Mesenchymal stem cell (in vitro differentiated cells and primary cell): ENCODE results near the gene PBX1.
A peak's percentile ranks its signal among the peaks of the same experiment; 100 is the strongest.
"Not testable (repeated sequence)": the region's sequence is repeated elsewhere in the genome, so short reads cannot be mapped to it uniquely, and the experiment has no call there.

Experiments used
- DNase-seq: peaks from one replicate; pipeline ENCODE4 v3.0.0-alpha.2; 2013
- H2AFZ ChIP-seq: one replicate; pipeline ENCODE4 v1.6.1; 2013; ENCODE audit warnings: low read depth, mild to moderate bottlenecking, control low read depth, inconsistent platforms, low read length, moderate library complexity
- H2AK5ac ChIP-seq: 2 replicates; pipeline ENCODE4 v1.6.1; 2013; ENCODE audit warnings: low read length, moderate library complexity, mild to moderate bottlenecking, inconsistent platforms; ENCODE audit not compliant: severe bottlenecking
- H2BK120ac ChIP-seq: one replicate; pipeline ENCODE4 v1.6.1; 2013; ENCODE audit warnings: low read depth, mild to moderate bottlenecking, inconsistent platforms, low read length, moderate library complexity
- H2BK12ac ChIP-seq, 2 experiments: one replicate each; pipeline ENCODE4 v1.6.1; 2013; ENCODE audit warnings: inconsistent platforms in 2 of 2, low read length in 2 of 2, mild to moderate bottlenecking in 2 of 2, moderate library complexity in 2 of 2, control low read depth in 1 of 2
- H2BK15ac ChIP-seq: one replicate; pipeline ENCODE4 v1.6.1; 2013; ENCODE audit warnings: mild to moderate bottlenecking, low read depth, inconsistent platforms; ENCODE audit not compliant: poor library complexity, severe bottlenecking
- H2BK5ac ChIP-seq: 2 replicates; pipeline ENCODE4 v1.6.1; 2013; ENCODE audit warnings: low read depth, mild to moderate bottlenecking, low read length, control low read depth, inconsistent platforms; ENCODE audit not compliant: poor library complexity, severe bottlenecking
- H3K14ac ChIP-seq, 2 experiments: one replicate each; pipeline ENCODE4 v1.6.1; 2013; ENCODE audit warnings: inconsistent platforms in 2 of 2, low read length in 2 of 2, control low read depth in 1 of 2, mild to moderate bottlenecking in 1 of 2, moderate library complexity in 1 of 2
- H3K18ac ChIP-seq, 2 experiments: one replicate each; pipeline ENCODE4 v1.6.1; 2013; ENCODE audit warnings: inconsistent platforms in 2 of 2, low read length in 2 of 2, control low read depth in 1 of 2, low read depth in 1 of 2, mild to moderate bottlenecking in 1 of 2
- H3K23ac ChIP-seq, 2 experiments: one replicate each; pipeline ENCODE4 v1.6.1; 2013; ENCODE audit warnings: inconsistent platforms in 2 of 2, low read length in 2 of 2, mild to moderate bottlenecking in 2 of 2, moderate library complexity in 2 of 2, control low read depth in 1 of 2
- H3K27ac ChIP-seq: 2 replicates; pipeline ENCODE4 v1.5.1; 2013; ENCODE audit warnings: mild to moderate bottlenecking, moderate library complexity, low read length, control low read depth, inconsistent platforms; ENCODE audit not compliant: poor library complexity, severe bottlenecking
- H3K27me3 ChIP-seq, 2 experiments: 2 replicates each; pipeline versions ENCODE4 v1.6.1 to v1.7.0; 2013; ENCODE audit warnings: low read length in 2 of 2, mild to moderate bottlenecking in 2 of 2, moderate library complexity in 2 of 2, control low read depth in 1 of 2, inconsistent platforms in 1 of 2; ENCODE audit not compliant: control insufficient read depth in 1 of 2, insufficient read depth in 1 of 2
- H3K36me3 ChIP-seq, 2 experiments: 2 replicates each; pipeline versions ENCODE4 v1.6.1 to v1.7.0; 2013; ENCODE audit warnings: low read length in 2 of 2, control low read depth in 1 of 2, inconsistent platforms in 1 of 2, low read depth in 1 of 2, mild to moderate bottlenecking in 1 of 2; ENCODE audit not compliant: insufficient read depth in 2 of 2, control insufficient read depth in 1 of 2
- H3K4ac ChIP-seq, 2 experiments: one replicate each; pipeline ENCODE4 v1.6.1; 2013; ENCODE audit warnings: inconsistent platforms in 2 of 2, low read length in 2 of 2, mild to moderate bottlenecking in 2 of 2, moderate library complexity in 2 of 2, control low read depth in 1 of 2, low read depth in 1 of 2
- H3K4me1 ChIP-seq: 2 replicates; pipeline ENCODE4 v1.6.1; 2013; ENCODE audit warnings: low read depth, low read length, control low read depth; ENCODE audit not compliant: control insufficient read depth, insufficient read depth
- H3K4me2 ChIP-seq: 2 replicates; pipeline ENCODE4 v1.6.1; 2013; ENCODE audit warnings: low read length, mild to moderate bottlenecking, inconsistent platforms; ENCODE audit not compliant: poor library complexity, severe bottlenecking
- H3K4me3 ChIP-seq, 2 experiments: 2 replicates each; pipeline versions ENCODE4 v1.5.1 to v1.7.0; 2013; ENCODE audit warnings: low read length in 2 of 2, mild to moderate bottlenecking in 2 of 2, control low read depth in 1 of 2, low read depth in 1 of 2; ENCODE audit not compliant: insufficient read depth in 1 of 2
- H3K79me1 ChIP-seq: replicated peaks from 2 replicates; pipeline ENCODE4 v1.6.1; 2013; ENCODE audit warnings: mild to moderate bottlenecking, control low read depth, low read length, inconsistent platforms; ENCODE audit not compliant: poor library complexity, severe bottlenecking
- H3K9ac ChIP-seq: 2 replicates; pipeline ENCODE4 v1.7.0; 2013; ENCODE audit warnings: mild to moderate bottlenecking, low read length, moderate library complexity
- H3K9me3 ChIP-seq: 2 replicates; pipeline ENCODE4 v1.7.0; 2013; ENCODE audit warnings: mild to moderate bottlenecking, low read length; ENCODE audit not compliant: control insufficient read depth
- H4K8ac ChIP-seq: one replicate; pipeline ENCODE4 v1.6.1; 2013; ENCODE audit warnings: inconsistent platforms, mild to moderate bottlenecking, low read length, moderate library complexity
- H4K91ac ChIP-seq: one replicate; pipeline ENCODE4 v1.6.1; 2013; ENCODE audit warnings: mild to moderate bottlenecking, low read length, inconsistent platforms
- WGBS: methylation state at CpG from one replicate; pipeline ENCODE4 v1.1.7; 2013; ENCODE audit warnings: mixed read lengths; 5-methylcytosine and 5-hydroxymethylcytosine counted together

PBX1 gene

DNA sequence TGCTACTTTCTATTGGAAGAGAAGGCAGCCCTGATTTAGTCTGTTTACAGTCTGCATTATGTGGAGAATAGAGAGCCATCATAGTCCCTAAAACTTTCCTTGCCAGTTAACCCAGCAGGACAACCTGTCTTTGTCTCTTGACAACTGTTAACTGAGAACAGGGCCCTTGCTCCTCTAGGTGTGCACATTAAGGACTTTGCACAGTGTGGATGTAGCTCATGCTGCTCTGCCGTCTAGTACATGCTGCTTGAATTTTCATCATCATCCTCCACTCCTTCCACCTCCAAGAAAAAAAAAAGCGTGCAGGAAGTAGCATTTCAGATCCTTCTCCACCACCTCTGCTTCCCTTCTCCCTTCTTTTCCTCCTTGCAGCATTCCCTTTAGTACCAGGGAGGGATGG, 91.5 kb downstream of the PBX1 start:
- 93% methylated on average over 1 of the region's 2 CpGs for WGBS
- Histone ChIP-seq H3K4me2 (no peak overlapping the region), H2BK120ac (no peak overlapping the region), H3K23ac (no peak overlapping the region), H4K91ac (no peak overlapping the region), H2BK15ac (no peak overlapping the region), H3K4me1 (peaks cover 9% of the 10 kb centered on the region), H3K18ac (no peak overlapping the region), H3K27me3 (no peaks in the 10 kb centered on the region), H2BK5ac (no peak overlapping the region), H3K9ac (no peak overlapping the region), H3K36me3 (no peaks in the 10 kb centered on the region), H2AFZ (no peak overlapping the region), H3K4me3 (no peak overlapping the region), H3K27ac (no peak overlapping the region), H3K79me1 (peaks cover 3% of the 10 kb centered on the region), H4K8ac (no peak overlapping the region), H3K14ac (no peak overlapping the region), H2AK5ac (no peak overlapping the region), H2BK12ac (no peak overlapping the region), H3K9me3 (no peaks in the 10 kb centered on the region), H3K4ac (no peak overlapping the region)
- no peak for DNase-seq

GRCh38 chr1:164651351-164651951, 92.5 kb downstream of the PBX1 start:
- Histone ChIP-seq H2AFZ (no peak overlapping the region), H3K36me3 (no peaks in the 10 kb centered on the region), H3K27me3 (no peaks in the 10 kb centered on the region), H3K4me2 (no peak overlapping the region), H3K4me3 (no peak overlapping the region), H3K9ac (no peak overlapping the region), H3K18ac (peak overlapping the region; percentile 29 to 53), H2BK12ac (peak overlapping the region in 1 of 2 experiments; percentile 63), H2BK5ac (no peak overlapping the region), H3K4ac (no peak overlapping the region), H3K9me3 (no peaks in the 10 kb centered on the region), H2BK120ac (peak overlapping the region; percentile 19), H4K91ac (no peak overlapping the region), H2BK15ac (peak overlapping the region; percentile 16), H3K79me1 (peaks cover 3% of the 10 kb centered on the region), H3K23ac (no peak overlapping the region), H3K4me1 (peaks cover 9% of the 10 kb centered on the region), H2AK5ac (no peak overlapping the region), H3K27ac (no peak overlapping the region), H3K14ac (no peak overlapping the region), H4K8ac (peak overlapping the region; percentile 47)
- peak; percentile 82 for DNase-seq
- WGBS: 34% methylated on average over 10 of the region's 13 CpGs

GRCh38 chr1:164652969-164653368, 94.0 kb downstream of the PBX1 start:
- H3K4me2 ChIP-seq, H3K79me1 ChIP-seq, H3K4me1 ChIP-seq, H3K4me3 ChIP-seq, H2BK5ac ChIP-seq, H3K18ac ChIP-seq, H3K27me3 ChIP-seq, H2BK12ac ChIP-seq, H3K27ac ChIP-seq, H4K91ac ChIP-seq, H3K36me3 ChIP-seq, H2BK15ac ChIP-seq, H3K4ac ChIP-seq, H2BK120ac ChIP-seq, H2AK5ac ChIP-seq, H3K14ac ChIP-seq, H4K8ac ChIP-seq, H3K23ac ChIP-seq, H2AFZ ChIP-seq, DNase-seq, H3K9me3 ChIP-seq, H3K9ac ChIP-seq: not testable (repeated sequence)
- WGBS: 100% methylated on average over 4 of the region's 6 CpGs

DNA sequence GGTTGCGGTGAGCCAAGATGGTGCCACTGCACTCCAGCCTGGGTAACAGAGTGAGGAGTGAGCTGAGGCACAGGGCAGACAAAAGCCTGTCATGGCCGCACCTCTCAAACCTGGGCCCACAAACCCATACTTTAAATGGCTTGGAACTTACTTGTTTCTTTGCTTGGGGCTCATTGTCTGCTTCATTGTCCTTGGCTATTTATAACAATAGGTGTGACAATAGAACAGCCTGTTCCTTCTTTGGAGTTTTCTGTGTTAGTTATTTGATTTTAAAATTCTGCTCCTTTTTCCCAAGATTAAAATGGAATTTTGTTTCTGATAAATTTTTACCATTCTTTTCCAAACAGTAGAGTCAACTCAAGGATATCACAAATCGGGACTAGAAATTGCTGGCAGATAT, 94.7 kb downstream of the PBX1 start:
- no peak overlapping the region for H2BK5ac ChIP-seq
- H3K4me1 ChIP-seq: peaks cover 9% of the 10 kb centered on the region
- no peak overlapping the region for H4K91ac ChIP-seq
- H2BK12ac ChIP-seq: no peak overlapping the region
- no peak overlapping the region for H3K27ac ChIP-seq
- no peaks in the 10 kb centered on the region for H3K36me3 ChIP-seq
- H3K9me3 ChIP-seq: no peaks in the 10 kb centered on the region
- no peak overlapping the region for H3K9ac ChIP-seq
- no peak overlapping the region for H3K4me2 ChIP-seq
- no peak overlapping the region for H2AFZ ChIP-seq
- H3K18ac ChIP-seq: no peak overlapping the region
- H3K27me3 ChIP-seq: no peaks in the 10 kb centered on the region
- H3K23ac ChIP-seq: no peak overlapping the region
- WGBS: 100% methylated on average over 2 of the region's 3 CpGs
- no peak overlapping the region for H3K14ac ChIP-seq
- H2AK5ac ChIP-seq: no peak overlapping the region
- no peak overlapping the region for H4K8ac ChIP-seq
- no peak overlapping the region for H3K4me3 ChIP-seq
- H3K4ac ChIP-seq: peak overlapping the region in 1 of 2 experiments; percentile 9
- peaks cover 3% of the 10 kb centered on the region for H3K79me1 ChIP-seq
- H2BK15ac ChIP-seq: no peak overlapping the region
- DNase-seq: no peak
- no peak overlapping the region for H2BK120ac ChIP-seq
